Measurements from ENCODE around the gene GAS7.

GAS7 gene

DNA sequence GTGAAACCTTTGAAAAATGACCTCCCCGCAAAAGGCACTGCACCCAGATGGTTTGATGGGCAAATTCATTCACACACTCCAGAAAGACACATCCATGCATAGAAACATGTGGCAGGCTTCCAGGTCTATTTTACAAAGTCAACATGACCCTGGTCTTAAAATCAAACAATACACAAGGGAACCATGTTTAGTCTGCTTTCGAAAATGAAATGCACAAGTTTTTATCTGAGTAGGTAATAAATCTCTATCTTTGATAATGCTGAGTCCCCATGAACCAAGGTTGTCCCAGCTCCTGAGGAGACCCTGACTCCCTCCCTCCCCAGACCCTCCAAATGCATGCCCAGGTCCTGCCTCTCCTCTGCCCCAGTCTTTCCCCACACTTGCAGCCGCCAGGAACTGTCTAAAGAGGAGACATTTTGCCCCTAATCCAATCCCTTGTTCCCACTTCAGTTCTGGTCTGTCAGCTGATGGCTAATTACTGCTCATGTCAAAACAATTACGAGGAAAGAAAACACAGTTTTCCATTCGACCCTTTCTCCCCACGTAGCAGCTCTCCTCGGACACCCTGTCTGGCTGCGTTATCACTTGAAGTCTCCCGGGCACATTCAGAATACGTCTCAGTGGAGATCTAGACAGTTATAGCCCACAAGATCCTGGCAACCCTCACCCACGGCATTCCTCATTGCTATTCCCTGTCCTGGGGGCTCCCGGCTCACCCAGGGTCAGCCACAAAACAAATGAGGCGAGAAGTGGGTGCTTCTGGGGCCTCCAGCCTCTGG, 224.5 kb downstream of the GAS7 start:
- DNase-seq, result peak; percentile 52

DNA sequence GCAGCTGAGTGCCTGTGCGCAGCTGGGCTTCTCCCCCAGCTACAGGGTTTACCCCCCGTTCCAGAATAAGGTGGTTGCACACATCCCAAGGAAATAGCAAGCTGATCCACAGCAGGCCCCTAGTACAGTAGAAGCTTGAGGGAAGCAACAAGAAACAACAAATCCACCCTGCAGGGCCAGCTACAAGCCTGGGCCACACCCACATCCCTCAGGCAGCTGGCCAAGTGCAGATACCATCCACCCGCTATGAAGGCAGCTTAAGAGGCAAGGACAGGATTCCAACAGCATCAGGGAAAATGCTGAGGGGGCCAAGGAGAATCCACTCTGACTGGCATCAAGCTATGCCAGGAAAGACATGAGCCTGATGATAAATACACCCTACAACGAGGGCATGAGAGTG, 226.4 kb downstream of the GAS7 start:
- DNase-seq, result no peak

DNA sequence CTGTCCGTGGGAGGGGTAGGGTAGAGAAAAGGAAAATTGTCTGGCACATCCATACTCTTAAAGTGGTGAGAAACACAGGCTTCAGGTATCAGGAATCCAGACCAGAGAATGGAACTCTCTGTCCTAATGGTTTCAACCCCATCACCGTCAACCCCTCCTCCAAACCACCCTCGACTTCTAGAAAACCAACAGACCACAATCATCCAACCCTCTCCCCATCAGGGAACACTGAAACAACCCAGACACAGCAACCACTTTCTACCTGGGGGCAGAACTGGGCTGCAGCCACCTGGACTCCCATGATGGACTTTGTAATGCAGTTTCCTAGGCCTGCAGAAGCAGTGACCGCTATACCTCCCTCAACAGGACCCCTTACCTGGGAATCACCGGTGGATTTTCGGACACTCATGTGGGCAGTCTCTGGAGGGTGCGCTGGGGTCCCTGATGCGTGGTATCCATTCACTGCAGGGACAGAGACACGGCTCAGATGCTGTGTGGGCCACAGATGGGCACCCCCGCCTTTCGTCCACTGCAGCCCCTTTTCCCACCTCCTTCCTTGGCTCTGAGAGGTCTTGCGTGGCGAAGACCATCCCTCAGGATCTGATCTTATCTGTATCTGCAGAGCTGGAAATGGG, 229.0 kb downstream of the GAS7 start:
- DNase-seq, result no peak

DNA sequence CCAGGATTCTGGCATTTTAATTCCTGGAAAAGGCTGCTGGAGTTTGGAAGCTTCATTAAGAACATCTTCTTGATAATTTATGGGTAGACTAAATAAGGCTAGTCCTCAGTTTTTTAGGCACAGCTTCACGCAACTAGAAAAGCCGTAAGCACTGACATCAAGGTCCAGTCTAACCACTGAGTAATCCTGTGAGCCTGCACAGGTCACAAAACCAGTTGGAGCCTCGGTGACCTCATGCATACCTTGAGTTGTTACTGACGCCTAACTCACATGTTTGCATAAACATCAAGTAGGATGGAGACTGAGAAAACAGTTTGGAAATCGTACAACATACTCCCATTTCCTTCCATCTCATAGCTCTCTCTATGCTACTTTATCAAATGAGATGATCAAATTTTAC, 229.5 kb downstream of the GAS7 start:
- no peak for DNase-seq

DNA sequence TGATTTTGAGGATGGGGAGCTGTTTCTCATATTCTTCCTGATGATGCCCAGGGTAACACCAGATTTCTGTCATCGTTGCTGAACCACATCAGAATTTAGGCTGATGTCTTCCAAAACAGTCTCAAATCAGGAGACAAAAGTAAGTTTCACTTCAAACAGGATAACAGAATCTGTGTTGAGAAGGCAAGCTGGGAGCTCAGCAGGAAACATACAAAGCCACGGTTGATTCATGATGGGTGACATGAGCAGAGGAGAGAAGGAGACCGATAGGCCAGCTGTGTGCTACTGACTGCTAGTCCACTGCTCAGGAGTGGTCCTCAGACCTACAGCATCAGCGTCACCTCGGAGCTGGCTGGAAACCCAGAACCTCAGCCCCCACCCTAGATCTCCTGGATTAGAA, 230.4 kb downstream of the GAS7 start:
- DNase-seq, result no peak

DNA sequence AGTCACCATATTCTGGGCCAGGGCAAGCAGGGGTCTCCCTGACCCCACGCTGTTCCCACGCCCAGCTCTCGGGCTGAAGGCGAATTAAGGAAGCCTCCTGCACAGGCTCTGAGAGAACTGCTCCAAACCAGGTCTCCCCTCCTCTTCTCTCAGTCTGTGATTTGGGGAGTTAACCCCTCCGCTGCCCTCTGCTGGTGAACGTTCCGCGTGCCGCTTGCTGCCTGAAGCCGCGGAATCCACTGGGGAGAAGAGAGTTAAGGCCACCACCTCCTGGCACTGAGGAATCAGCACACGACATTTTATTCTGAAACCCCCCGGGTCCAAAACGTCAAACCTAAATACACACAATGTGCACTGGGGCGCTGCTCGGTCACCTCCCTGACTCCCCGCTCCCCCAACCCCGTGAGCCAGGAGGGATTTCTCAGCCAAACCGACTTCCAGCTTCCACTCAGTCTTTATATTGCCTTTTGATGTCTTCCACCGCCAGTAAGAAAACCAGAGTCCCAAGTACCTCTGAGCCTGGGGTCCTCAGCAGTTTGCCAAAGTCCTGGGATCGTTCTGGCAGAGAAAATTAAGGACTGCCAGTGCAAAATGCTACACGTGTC, 238.9 kb downstream of the GAS7 start:
- no peak for DNase-seq

DNA sequence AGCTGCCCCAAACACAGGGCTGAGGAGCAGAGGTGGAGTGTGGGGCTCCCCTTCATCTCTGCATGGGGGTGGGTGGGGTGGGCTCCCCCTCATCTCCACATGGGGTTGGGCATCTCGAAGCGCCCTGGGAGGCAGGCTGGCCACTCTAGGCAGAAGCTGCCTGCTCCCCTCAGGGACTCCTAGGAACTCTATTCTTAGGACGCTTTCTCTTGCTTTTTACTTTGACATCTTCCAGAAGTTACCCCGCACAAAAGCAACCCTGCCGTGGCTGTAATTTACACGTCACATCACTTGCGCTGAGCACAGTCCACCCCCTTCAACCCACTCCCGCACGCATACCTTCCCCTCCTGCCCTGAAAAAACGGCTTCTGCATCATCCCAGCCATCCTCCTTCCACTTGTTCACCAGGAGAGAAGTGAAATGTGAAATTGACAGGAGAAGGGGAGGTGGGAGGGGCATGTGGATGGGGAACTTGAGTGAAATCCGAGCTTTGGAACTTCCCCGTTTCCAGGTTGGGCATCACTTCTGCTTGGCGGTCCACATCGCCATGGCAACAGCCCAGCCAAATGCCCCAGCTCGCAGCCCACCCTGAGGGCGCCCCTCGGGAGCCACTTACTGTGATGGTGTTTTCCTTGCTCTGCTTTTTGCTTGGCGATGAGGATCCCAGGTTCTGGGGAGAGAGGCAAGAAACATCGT, 239.7 kb downstream of the GAS7 start:
- no peak for DNase-seq

DNA sequence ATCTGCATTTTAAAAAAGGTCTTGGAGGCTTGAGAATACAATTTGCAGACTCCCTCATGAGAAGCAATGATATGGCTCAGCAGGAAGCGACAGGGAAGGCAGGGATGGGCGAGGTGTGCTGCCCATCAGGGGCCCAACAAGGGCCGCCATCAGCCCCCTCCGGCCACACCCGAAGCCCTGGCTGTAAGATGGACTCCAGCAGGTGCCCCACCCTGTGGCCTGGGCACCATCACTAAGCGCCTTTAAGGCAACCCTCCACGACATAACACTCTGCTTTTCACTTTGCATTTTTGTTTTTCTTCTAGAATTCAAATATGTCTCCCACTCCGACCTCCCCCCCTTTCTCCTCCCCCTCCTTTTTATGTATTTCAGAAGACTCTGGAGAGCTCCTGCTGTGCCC, 241.2 kb downstream of the GAS7 start:
- DNase-seq, result no peak

DNA sequence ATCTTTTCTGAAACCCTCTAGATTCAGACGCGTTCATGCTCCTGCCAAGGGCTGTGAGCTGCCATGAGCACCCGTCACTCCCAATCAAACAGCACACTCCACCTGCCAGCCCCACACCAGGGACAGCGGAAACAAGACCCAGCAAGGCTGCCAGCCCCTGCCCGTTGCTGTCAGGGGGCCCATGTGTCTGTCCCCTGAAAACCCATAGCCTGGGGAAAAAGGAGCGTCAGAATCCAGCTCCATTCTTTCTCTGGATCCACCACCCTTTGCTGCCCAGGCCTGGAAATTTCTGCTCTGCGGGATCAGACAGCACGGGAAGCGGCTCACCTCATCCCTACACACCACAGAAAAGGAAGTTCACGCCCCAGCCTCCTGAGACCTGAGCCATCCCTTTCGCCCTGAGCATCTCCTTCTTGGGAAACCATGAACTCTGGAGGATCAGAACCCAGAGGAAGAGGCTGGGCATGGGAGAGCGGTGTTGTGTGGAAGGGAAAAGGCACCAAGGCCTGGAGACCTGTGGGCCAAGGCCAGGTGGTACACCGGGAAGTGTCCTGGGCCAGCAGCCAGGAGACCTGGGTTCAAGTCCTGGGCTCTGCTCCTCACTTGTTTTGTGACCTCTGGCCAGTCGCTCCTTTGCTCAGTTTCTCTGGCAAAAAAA, 241.8 kb downstream of the GAS7 start:
- no peak for DNase-seq

DNA sequence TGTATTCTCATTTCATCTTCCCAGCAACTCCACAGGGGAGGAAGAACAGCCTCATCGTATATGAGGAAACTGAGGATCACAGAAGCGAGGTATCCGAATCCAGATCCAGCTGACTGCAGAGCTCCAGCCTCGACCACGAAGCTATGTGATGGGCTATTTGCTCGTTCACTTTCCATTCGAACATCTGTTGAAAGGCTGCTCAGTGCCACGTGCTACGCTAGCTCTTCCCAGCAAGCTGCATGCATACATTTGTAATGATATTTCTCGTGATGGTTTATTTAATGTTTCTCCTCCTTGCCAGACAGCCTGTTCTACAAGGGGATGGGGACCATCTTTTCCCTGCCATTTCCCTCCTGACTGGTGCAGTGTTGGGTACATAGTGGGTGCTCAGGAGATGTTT, 244.9 kb downstream of the GAS7 start:
- DNase-seq, result no peak

DNA sequence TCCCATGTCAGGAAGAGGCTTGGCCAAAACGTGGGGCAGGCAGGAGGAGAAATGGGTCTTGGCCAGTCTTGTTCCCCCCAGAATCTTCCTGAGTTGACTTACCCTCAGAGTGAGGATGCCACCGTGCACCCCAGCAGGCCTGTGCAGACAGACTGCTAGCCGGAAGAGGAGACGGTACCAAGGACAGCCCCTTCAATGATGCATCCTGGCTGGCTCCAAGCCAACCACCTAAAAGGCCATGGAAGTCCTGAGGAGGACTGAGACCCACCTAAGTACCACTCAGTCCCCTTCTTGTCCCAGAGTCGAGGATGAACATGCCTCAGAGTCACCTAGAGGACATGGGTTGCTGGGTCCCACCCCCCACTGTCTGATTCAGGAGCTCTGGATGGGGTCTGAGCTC, 246.6 kb downstream of the GAS7 start:
- DNase-seq, result no peak

DNA sequence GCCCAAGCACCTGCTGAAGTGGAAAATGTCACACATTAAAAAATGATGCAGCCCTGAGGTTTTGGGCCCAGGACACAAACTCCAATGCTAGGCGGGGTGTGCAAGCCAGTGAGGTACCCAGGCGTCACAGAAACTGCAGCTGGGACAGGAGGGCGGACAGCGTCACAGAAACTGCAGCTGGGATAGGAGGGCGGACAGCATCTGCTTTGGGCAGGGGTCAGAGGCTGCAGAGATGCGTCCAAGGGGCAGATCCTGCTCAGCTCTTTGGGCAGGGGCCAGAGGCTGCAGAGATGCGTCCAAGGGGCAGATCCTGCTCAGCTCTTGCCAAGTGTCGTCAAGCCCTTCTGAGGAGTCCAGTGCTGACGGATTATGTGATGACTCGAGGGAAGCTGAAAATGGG, 249.5 kb downstream of the GAS7 start:
- DNase-seq, result no peak

DNA sequence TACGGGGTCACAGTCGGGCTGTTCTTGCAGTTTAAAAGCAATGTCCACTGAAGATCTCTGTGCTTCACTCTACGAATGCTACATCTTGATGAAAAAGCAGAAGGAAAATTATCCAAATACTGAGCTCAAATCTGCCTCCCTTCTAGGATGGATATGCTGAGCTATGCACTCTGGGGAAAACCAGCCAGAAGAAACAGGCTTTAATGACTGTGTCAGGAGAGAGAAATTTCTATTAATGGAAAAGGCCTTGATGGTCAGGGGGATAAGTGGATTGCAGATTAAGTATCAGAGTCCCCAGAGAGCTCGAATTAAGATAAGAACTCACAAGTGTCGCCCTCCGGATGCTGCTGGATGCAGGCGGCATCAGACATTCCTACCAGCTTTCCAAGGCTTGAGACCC, 253.7 kb downstream of the GAS7 start:
- DNase-seq, result no peak

DNA sequence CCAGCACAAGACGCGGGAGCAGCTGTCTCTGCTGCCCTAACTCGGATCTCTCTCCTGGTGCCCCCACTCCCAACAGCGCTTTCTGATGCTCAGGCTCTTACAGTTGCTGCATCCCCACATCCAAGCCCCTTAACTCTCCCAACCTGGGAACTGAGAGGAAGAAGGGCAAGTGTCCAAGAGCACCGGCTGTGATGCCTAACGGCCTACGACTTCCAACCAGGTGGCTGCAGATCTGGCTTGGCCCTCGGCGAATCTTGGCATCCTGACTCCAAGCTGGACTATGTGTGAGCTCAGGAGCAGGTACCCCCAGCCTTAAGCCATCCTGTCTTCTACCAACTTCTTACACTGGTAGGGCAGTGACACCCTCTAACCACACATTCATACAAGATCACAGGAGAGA, 255.1 kb downstream of the GAS7 start:
- DNase-seq, result no peak

DNA sequence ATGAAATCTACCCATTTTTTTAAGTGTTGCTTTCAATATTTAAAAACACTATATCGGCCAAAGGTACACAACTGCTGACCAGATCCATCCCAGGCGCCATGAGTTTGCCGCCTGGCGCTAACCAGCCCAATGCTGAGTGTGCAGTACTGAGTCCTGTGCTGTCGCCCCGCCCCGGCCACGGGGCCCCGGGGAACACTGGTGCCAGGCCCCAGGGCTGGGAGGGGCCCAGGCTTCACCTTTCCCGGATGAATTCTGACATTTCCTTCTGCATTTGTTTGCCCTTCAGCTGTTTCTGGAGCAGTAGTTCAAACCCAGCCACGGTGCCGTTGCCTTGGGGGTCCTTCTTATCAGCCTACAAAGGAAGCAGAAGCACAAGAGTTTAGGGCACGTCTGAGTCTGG, 255.5 kb downstream of the GAS7 start:
- DNase-seq, result no peak

DNA sequence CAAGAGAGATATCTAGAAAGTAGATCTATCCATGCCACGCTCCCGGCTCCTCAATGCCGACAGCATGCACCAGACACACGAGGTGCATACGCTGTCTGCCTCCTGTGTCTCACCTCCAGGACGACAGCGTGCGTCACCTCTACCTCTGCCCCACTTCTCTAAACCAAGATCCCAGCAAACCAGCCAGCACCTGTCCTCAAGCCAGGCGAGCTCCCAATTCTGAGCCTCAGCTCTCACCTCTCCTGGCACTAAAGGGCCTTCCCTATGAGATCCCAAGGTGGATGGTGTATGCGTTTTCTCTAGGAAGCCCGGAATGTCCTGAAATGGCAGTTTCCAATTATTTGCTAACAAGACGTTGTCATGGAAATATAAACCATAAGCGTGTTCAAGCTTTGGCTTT, 257.1 kb downstream of the GAS7 start:
- peak; percentile 44 for DNase-seq

DNA sequence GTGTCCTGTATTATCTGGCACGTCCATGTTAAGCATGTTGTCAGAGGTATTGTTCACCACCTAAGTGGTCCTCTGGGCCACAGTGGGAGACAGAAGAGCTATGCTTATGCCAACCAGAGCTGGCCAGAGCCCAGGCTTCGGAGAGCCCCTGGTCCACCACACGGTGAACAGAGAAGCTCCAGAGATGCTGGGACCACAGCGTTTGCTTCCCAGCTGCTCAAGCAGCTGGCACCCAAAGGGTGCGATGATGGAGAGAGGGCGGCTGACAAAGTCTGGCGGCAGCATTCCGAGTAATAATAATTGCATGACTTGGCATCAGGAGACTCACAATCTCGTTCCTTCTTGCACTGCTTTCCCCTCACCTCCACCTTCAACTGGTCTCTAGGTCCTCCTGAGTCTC, 257.6 kb downstream of the GAS7 start:
- DNase-seq, result no peak

DNA sequence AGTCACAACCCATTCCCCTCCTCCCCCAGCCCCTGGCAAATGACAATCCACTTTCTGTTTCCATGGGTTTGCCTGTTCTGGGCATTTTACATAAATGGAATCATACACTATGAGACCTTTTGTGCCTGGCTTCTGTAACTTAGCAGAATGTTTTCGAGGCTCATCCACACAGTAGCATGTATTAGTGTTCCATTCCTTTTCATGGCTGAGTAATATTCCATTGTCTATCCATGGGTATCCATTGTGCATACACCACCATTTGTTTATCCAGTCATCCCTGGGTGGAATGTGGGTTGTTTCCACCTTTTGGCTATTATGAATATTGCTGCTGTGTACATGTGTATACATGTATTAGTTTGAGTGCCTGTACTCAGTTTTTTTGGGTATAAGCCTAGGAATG, 259.6 kb downstream of the GAS7 start:
- DNase-seq, result no peak

DNA sequence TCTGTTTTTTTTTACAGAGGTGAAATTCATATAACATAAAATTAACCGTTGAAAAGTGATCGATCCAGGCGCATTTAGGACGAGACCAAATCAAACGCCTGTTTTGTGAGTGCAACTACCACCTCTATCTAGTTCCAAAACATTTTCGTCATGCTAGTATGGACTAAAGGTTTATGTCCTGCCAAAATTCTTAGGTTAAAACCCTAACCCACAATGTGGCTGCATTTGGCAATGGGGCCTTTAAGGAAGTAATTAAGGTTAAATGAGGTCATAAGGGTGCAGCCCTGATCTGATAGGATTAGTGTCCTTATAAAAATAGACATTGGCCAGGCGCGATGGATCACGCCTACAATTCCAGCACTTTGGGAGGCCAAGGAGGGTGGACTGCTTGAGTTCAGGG, 260.5 kb downstream of the GAS7 start:
- no peak for DNase-seq

DNA sequence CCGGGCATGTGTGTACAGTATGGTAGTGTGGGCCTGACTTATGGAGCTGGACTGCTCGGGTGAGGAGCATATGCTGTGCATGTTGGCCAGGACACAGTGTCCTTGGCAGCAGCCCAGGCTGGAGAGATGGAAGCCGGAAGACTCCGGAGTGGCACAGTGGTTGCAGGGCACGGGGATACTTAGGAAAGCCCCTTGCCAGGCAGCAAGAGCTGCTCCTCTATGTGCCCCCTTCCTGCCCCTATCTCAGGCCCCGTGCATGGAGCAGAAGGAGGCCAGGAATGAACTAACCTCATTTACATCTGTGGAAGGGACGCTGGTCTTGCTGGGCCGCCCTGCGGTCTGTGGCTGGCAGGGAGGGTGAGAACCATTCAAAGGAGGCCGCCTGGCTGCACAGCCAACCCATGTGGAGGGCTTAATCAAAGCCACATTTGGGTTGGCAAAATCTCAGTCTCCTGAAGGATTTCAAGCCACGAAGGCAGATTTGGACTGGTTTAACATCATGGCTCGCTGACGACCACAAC, 261.1 kb downstream of the GAS7 start:
- DNase-seq, result no peak

DNA sequence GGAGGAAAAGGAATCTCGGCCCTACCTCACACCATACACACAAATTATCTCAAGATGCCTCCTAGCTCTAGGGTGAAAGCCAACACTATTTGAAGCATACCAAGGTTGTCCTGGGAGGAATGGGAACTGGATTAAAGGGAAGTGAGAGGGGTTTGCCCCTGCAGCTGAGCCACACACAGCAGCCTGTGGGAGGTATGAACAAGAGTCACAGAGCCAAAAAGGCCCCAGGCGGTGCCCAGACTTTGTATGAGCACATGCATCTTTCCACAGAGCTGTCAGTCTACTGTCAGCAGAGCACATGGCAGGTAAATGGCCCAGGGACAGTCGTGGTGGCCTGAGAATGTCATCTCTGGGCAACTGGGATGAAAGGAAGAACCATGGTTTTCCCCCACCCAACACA, 262.3 kb downstream of the GAS7 start:
- no peak for DNase-seq

DNA sequence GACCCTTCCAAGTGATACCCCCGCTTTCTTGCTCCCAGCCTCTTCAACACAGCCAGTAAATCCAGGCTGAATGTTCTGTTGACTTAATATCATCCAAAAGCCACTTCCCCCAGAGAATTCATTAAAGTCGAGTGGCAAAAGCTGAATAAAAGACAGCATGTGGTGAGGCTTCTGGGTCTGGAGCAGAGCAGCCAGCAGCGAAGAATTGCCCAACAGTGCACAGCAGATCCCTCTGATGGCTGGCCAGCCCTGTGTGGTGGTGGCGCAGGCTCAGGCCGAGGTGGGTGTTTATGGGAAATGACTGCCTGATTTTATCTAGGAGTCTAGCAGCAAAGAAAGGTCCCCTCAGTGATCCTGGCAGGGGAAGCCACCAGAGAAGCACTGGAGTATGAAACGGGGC, 263.0 kb downstream of the GAS7 start:
- no peak for DNase-seq

DNA sequence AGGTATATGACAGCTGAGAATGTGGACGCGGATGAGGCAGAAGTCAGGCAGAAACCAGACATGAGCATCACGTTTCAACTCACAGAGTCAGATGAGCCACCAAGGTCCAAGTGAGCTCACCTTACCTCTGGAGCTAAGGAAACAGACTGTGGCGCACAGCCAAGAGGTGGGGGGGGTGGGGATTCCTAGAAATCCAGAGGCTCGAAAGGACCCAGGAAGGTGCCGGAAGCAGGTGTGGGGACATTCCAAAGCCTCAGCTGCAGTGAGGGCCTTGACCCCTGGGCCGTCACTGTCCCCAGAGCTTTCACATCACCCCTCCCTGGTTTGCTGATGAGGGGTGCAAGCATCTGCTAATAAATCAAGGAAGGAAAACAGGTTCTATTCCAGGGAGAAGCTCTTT, 264.1 kb downstream of the GAS7 start:
- no peak for DNase-seq
